ENCODE results near the gene ERFE. TPM values are rescaled to one million over a fixed set of nuclear protein-coding genes. Genes with fewer than 3 reads are reported as not detected.
"Not testable (repeated sequence)": the region's sequence is repeated elsewhere in the genome, so short reads cannot be mapped to it uniquely, and the experiment has no call there.

ERFE gene
- total RNA-seq, 1 donor from 2014 or later = not detected

GRCh38 chr2:238167761-238168160 lies 9.0 kb downstream of the ERFE start:
- no peaks in the 10 kb centered on the region for H3K9me3 ChIP-seq
- peaks cover 15% of the 10 kb centered on the region for H3K27me3 ChIP-seq (ENCODE audit: low read depth)
- H3K36me3 ChIP-seq = peaks cover 49% of the 10 kb centered on the region
- no peak for TF ChIP-seq CTCF (IDR thresholded peaks at IDR 0.05)
- peaks cover 21% of the 10 kb centered on the region for H3K4me1 ChIP-seq
- no peak overlapping the region for H3K4me3 ChIP-seq
- DNase-seq = no peak
- ATAC-seq = no peak
- H3K27ac ChIP-seq = no peak overlapping the region
- intact Hi-C loops (cut with DNase I) = no loop called here

DNA sequence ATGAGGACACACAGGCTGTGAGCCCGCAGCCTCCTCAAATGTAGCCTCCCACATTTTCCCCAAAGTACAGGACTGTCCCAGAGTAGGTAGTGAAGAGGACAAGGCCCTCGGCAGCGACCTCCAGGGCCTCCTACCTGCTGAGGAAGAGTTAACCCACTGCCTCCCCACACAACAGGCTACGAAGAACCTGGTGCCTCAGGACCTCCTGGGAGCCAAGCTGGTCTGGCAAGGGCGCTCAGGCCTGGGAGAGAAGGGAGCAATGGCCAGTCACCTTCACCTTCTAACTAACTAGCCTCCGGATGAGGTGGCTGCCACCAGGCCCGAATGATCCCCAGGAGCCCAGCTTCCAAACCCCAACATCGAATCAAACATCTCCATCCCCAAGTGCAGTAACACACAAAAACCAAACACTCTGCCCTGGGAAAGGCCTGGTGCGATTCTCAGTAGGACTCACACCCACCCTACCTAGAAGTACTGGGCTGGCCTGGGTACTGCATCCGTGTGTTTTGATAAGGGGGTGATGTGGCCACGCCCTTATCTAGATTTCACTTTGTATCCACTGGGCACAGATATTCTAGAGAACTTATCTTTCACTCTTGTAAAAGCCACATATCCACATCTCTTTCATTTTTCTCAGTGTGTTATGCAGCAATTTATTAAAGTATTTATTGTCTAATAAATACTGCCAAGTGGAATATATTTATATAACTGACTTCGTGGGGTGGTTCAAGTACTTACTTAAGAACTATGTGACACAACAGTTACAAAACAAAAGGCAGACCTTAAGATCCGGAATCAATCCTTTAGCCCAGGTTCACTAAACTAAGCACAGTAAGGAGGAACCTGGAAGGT lies 9.7 kb downstream of the ERFE start:
- Histone ChIP-seq H3K4me1 (peaks cover 21% of the 10 kb centered on the region), H3K27me3 (ENCODE audit: low read depth) (peaks cover 9% of the 10 kb centered on the region), H3K27ac (no peak overlapping the region), H3K4me3 (no peak overlapping the region), H3K36me3 (peaks cover 56% of the 10 kb centered on the region), H3K9me3 (no peaks in the 10 kb centered on the region)
- DNase-seq (no peak), ATAC-seq (no peak)
- intact Hi-C loops (cut with DNase I) = no loop called here
- no peak for TF ChIP-seq CTCF (IDR thresholded peaks at IDR 0.05)

DNA sequence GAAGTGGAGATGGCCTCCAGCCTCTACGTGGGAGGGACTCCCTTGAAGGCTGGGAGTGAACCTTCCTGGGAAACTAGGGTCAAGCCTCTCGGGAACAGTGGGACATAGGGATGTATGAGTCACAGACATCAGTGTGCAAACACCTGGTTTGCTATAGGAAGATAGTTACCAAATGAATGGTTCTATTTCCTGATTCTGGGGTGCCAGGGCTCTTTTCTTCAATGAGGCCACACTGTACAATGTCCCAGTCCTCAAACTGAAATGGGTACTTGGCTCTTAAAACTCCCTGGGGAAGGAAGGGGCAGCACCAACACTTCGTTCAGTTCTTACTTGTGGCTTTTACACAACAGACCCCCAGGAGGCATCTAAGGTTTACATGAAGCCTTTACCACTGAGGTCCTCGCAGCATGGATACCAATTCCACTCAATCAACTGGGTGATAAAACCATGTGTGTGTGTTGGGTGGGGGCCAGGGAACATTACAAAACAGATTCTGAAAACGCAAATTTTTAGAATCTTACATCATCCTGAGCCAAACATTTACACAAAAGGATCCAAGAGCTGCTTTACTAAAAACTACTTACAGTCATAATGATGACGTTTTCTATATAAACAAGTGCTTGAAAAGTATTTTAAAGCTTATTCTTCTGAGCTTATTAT lies 10.4 kb downstream of the ERFE start:
- intact Hi-C loops (cut with DNase I) = no loop called here
- DNase-seq = no peak
- no peak overlapping the region for H3K4me3 ChIP-seq
- peaks cover 63% of the 10 kb centered on the region for H3K36me3 ChIP-seq
- no peak overlapping the region for H3K27ac ChIP-seq
- H3K27me3 ChIP-seq (ENCODE audit: low read depth) = peaks cover 2% of the 10 kb centered on the region
- ATAC-seq = peak in 1 of 2 donors; percentile 46
- H3K4me1 ChIP-seq = peaks cover 21% of the 10 kb centered on the region
- H3K9me3 ChIP-seq = no peaks in the 10 kb centered on the region
- TF ChIP-seq CTCF (IDR thresholded peaks at IDR 0.05) = no peak

- Histone ChIP-seq H3K27ac (peak overlapping the region; percentile 60), H3K4me3 (no peak overlapping the region), H3K36me3 (peaks cover 69% of the 10 kb centered on the region), H3K4me1 (peaks cover 21% of the 10 kb centered on the region), H3K27me3 (ENCODE audit: low read depth) (no peaks in the 10 kb centered on the region), H3K9me3 (no peaks in the 10 kb centered on the region)
- no peak for TF ChIP-seq CTCF (IDR thresholded peaks at IDR 0.05)
- intact Hi-C loops (cut with DNase I) = no loop called here
- DNase-seq = no peak
- ATAC-seq = peak; percentile 22 to 47
Observed at GRCh38 chr2:238169708-238170251, 11.0 kb downstream of the ERFE start.

- Histone ChIP-seq H3K4me1 (peaks cover 21% of the 10 kb centered on the region), H3K27ac (peak overlapping the region; percentile 60), H3K4me3 (no peak overlapping the region), H3K36me3 (peaks cover 75% of the 10 kb centered on the region), H3K27me3 (ENCODE audit: low read depth) (no peaks in the 10 kb centered on the region), H3K9me3 (no peaks in the 10 kb centered on the region)
- intact Hi-C loops (cut with DNase I) = no loop called here
- DNase-seq = peak; percentile 50
- no peak for ATAC-seq
- TF ChIP-seq CTCF (IDR thresholded peaks at IDR 0.05) = no peak
Observed at GRCh38 chr2:238170386-238171071, 11.8 kb downstream of the ERFE start.

- H3K27ac ChIP-seq; DNase-seq; intact Hi-C loops (cut with DNase I); H3K27me3 ChIP-seq (ENCODE audit: low read depth); H3K9me3 ChIP-seq; ATAC-seq; H3K4me3 ChIP-seq: not testable (repeated sequence)
- Histone ChIP-seq H3K36me3 (peaks cover 79% of the 10 kb centered on the region), H3K4me1 (peaks cover 21% of the 10 kb centered on the region)
Observed at GRCh38 chr2:238171072-238171431, 12.3 kb downstream of the ERFE start.

All from lower lobe of right lung (tissue), 2 donors.